Epidermal melanocyte (primary cell): Measurements from ENCODE around the gene MTG1.
"Not testable (repeated sequence)": the region's sequence is repeated elsewhere in the genome, so short reads cannot be mapped to it uniquely, and the experiment has no call there.

Experiments used
- DNase-seq: peaks from one replicate; pipeline ENCODE4 v3.0.0; 2011; ENCODE audit warnings: low spot score; ENCODE audit not compliant: insufficient read length

MTG1 gene

GRCh38 chr10:133399123-133399601, 5.2 kb downstream of the MTG1 start:
- no peak for DNase-seq

- DNase-seq: no peak
These were observed 6.9 kb downstream of the MTG1 start for GRCh38 chr10:133400624-133401424.

- DNase-seq: no peak
These were observed 7.5 kb downstream of the MTG1 start for GRCh38 chr10:133401500-133401899.

DNA sequence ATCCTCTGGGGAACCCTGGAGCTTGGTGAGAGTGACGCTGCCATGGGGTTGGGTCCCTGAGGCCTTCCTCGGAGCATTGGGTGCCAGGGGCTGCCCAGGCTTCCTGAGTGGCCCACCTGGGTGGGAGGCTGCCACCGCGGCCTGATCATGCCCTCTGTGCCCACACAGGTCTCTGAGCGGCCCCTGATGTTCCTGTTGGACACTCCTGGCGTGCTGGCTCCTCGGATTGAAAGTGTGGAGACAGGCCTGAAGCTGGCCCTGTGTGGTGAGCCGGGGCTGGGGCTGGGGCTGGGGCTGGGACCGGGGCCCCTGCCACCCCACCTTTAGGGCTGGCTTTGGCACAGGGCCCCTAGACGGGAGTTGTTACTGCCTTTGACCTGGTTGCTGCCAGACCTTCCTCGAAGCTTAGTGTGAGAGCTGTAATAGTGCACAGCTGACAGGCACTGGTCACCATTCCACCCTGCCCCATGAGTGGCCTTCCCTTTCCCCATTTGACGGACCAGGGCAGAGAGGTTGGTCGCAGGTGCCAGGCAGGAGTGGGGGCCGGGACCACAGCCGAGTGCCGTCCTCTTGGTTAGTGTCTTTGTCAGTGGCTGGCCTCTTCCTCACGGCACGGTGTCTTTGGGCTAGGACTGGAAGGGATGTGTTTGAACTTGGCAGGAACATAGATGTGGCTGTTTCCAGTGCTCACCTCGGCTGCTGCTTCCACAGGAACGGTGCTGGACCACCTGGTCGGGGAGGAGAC, 8.2 kb downstream of the MTG1 start:
- DNase-seq: no peak

DNA sequence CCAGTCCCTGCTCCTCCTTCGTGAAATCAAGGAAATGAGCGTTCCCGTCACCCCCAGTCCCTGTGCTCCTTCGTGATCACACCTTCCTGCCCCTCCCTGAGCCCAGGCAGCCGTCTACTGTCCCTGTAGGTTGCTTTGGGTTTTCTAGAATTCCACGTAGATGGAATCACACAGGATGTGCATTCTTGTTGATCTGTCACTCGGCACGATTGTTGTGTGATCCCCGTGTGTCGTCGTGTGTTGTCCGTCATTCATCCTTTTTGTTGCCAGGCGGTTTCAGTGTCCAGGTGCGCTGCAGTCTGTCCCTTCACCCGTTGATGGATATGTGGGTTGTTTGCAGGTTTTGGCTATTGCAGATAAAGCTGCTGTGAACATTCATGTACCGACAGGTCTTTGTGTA, 9.4 kb downstream of the MTG1 start:
- no peak for DNase-seq

DNA sequence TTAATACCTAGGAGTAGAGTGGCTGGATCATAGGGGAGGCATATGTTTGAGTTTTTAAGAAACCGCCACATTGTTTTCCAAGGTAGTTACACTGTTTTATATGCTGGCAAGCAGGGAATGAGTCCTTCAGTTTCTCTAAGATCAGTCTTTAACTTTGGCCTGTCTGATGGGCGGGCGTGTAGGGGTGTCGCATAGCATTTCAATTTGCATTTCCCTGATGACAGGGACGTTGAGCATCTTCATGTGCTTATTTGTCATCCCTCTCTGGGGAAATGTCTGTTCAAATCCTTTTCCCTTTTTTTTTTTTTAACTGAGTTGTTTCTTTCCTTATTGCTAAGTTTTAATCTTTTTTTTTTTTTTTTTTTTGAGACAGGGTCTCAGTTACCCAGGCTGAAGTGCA, 9.8 kb downstream of the MTG1 start:
- no peak for DNase-seq

GRCh38 chr10:133405272-133405671, 11.3 kb downstream of the MTG1 start:
- no peak for DNase-seq

DNA sequence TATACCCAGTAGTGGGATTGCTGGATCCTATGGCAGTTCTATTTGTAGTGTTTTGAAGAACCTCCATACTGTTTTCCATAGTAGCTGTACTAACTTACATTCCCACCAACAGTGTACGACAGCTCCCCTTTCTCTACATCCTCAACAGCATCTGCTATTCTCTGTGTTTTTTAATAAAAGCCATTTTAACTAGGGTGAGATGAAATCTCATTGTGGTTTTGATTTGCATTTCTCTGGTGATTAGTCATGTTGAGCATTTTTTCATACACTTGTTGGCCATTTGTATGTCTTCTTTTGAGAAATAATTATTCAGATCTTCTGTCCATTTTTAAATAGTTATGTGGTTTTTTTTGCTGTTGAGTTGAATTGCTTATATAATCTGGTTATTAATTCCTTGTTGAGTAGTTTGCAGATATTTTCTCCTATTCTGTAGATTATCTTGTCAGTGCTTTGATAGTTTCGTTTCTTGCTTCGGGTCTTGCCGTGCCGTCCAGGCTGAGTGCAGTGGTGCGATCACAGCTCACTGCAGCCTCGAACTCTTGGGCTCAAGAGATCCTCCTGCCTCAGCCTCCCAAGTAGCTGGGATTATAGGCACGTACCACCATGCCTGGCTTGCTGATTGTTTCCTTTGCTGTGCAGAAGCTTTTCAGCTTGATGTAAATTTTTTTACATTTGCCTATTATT, 12.0 kb downstream of the MTG1 start:
- DNase-seq: no peak

- DNase-seq: no peak
These were observed 17.8 kb downstream of the MTG1 start for GRCh38 chr10:133411523-133412380.

GRCh38 chr10:133412381-133412711, 18.4 kb downstream of the MTG1 start:
- DNase-seq: no peak

- DNase-seq: not testable (repeated sequence)
These were observed 20.4 kb downstream of the MTG1 start for GRCh38 chr10:133414401-133414800.

- no peak for DNase-seq
These were observed 21.8 kb downstream of the MTG1 start for GRCh38 chr10:133415752-133416151.

DNA sequence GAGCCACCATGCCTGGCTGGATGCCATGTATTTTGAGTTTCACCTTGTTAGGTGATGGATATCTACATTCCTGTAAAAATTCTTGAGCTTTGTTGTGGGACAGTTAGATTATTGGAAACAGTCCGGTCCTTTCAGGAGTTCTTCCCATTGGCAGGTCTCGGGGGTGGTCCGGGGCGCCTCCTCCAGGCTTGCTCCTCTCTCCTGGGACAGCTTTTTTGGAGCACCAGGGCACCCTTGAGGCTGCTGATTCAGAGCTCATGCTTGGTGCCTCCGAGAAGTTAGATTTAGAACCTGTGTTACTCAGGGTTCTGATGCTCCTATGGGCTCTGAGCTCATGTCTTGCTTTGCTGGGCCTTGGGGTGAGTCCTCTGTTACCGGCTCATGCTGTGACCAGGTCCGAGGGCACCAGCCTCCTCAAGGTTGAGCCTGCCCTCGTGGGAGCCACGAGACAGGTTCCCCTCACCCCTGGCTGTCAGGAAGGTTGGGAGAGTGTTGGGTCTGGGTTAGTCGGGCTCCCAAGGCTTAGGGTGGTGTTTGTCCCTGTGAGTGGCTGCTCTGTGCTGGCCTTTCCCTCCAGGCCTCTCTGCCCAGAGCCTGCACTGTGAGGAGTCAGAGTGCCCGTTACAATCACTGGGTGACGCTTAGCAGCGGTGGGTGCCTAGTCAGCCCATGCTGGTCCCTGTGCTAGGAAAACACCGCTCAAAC, 24.5 kb downstream of the MTG1 start:
- no peak for DNase-seq

GRCh38 chr10:133419211-133419950, 25.4 kb downstream of the MTG1 start:
- DNase-seq: no peak

- no peak for DNase-seq
These were observed 26.1 kb downstream of the MTG1 start for GRCh38 chr10:133420028-133420427.

- no peak for DNase-seq
These were observed 26.6 kb downstream of the MTG1 start for GRCh38 chr10:133420579-133420978.

- DNase-seq: no peak
These were observed 27.6 kb downstream of the MTG1 start for GRCh38 chr10:133421336-133422222.

- DNase-seq: no peak
These were observed 28.4 kb downstream of the MTG1 start for GRCh38 chr10:133422223-133422806.
